Coronary artery (tissue), 2 donors: ENCODE data around the gene FGGY.

ENCODE experiments used
- DNase-seq: peaks from one replicate; pipeline ENCODE4 v3.0.0-alpha.2; 2017; ENCODE audit warnings: low spot score
- H3K27ac ChIP-seq, 2 donors: fragments of 200-600 bp; sonication (generic); one replicate each; pipeline ENCODE4 v1.5.1; 2016 to 2019
- H3K4me3 ChIP-seq: fragments of 200-600 bp; sonication (generic); 2 replicates; pipeline ENCODE4 v1.5.1; 2016; ENCODE audit warnings: mild to moderate bottlenecking, moderate library complexity
- TF ChIP-seq, protein P1 (sequence below): fragments of 200-600 bp; sonication (generic); IDR thresholded peaks from one replicate; pipeline ENCODE4 v1.5.1; 2019; ENCODE audit warnings: antibody characterized with exemption

The FGGY gene

DNA sequence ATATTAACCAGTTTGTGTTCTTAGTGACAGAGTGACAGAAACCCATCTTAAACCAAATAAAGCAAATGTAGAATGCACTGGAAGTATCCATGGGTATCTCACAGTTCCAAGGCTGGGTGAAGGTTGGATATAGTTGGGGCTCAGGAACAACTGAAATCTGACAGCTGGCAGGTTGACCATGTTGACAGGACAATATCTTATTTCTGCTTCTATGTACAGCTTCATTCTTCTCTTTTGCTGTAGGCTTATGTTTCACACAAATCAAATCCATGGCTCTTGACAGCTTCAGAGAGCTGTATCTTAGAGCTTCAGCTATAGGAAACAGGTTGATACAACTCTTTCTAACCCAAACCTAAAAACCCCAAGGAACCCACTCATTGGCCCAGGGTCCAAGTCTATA is 34.3 kb upstream of the FGGY start:
- TF ChIP-seq, protein P1, sequence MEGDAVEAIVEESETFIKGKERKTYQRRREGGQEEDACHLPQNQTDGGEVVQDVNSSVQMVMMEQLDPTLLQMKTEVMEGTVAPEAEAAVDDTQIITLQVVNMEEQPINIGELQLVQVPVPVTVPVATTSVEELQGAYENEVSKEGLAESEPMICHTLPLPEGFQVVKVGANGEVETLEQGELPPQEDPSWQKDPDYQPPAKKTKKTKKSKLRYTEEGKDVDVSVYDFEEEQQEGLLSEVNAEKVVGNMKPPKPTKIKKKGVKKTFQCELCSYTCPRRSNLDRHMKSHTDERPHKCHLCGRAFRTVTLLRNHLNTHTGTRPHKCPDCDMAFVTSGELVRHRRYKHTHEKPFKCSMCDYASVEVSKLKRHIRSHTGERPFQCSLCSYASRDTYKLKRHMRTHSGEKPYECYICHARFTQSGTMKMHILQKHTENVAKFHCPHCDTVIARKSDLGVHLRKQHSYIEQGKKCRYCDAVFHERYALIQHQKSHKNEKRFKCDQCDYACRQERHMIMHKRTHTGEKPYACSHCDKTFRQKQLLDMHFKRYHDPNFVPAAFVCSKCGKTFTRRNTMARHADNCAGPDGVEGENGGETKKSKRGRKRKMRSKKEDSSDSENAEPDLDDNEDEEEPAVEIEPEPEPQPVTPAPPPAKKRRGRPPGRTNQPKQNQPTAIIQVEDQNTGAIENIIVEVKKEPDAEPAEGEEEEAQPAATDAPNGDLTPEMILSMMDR: no peak
- H3K27ac ChIP-seq: no peak overlapping the region
- no peak overlapping the region for H3K4me3 ChIP-seq
- no peak for DNase-seq

DNA sequence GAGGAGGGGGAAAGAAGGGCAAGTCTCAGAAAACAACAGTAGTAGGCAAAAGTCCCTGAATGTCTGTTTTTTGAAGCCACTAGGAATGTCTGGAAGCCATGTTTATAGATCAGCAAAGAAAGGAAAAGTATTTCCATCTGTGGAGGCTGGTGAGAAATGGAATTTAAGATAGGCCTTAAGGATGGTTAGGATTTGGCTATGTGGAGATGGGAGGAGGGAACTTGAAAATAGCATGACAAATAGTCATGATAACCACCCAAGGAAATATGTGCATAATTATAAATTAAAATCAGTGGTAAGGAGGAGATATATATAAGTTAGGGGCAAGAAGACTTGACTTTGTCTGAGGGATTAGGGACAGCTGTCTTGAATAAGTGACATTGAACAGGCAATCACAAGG is 33.8 kb upstream of the FGGY start:
- Histone ChIP-seq H3K27ac (no peak overlapping the region), H3K4me3 (no peak overlapping the region)
- TF ChIP-seq, protein P1: no peak
- DNase-seq: no peak

DNA sequence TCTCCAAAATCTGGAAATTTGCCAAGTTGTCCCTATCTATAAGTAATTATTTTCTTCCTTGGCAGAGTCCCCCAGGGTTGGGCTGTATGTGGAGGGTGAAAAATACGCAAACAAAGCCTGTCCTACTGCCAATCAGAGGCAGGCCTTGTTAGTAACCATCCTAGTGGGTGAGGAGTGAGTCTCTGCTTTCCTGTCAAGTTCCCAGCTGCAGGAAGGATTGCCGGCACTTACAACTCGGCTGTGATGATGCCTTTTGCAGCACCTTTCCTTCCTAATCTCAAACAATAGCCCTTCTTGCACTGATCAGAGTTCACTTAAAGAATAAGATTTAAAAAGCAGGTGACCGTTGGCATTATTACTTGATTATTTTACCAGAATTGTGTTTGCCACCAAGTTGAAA is 31.3 kb upstream of the FGGY start:
- TF ChIP-seq, protein P1: no peak
- no peak overlapping the region for H3K4me3 ChIP-seq
- DNase-seq: no peak
- no peak overlapping the region for H3K27ac ChIP-seq

DNA sequence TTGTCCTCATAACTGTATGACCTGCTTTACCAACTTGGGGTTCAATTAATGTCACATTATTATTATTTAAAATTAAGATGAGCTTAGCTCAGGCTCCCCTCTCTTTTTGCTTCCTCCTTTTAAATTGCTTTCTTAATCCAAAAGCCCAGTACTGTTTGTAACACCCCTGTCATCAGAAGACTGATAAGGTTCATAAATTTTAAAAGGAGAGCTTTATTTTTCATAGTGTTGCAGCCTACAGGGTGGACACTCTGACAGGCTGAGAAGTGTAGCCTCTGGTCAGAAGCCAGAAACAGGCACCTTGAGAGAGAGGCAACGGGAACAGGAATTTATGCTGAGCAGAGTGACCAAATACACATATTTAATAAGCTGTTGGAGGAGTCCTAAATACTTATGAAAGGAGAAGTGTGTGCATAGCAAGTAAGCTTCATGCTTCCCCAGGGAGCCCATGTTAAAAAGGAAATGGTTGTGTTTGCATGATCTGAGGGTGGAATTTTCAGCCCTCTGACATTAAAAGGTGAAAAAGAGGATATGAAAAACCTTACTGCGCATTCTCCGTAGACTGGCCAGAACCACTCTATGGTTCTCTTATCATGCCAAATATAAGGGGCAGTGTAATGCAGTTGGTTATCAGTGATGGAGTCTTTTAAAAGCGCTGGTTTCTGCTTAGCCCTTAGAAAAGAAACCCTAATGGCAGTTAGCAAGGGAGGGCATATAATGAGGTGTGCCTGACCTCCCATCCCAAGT is 30.5 kb upstream of the FGGY start:
- DNase-seq: no peak
- TF ChIP-seq, protein P1: no peak
- H3K4me3 ChIP-seq: no peak overlapping the region
- peak overlapping the region in 1 of 2 donors; percentile 53 for H3K27ac ChIP-seq

DNA sequence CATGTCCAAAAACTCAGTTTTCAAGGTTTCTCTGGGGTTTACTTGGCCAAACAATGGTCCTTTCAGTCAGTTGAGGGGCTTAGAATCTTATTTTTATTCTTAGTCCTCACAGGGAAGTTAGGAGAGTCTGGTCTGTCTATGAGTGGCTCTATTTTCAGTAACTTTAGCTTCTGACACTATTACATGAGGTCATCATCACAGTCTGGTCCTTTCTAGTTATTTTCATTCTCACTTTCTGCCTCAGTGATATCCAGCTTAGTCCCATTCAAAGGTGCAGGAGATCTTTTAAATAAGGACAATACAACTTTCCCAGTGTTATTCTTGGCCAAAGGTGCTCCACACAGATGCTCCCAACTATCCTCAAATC is 30.0 kb upstream of the FGGY start:
- peak overlapping the region in 1 of 2 donors; percentile 53 for H3K27ac ChIP-seq

DNA sequence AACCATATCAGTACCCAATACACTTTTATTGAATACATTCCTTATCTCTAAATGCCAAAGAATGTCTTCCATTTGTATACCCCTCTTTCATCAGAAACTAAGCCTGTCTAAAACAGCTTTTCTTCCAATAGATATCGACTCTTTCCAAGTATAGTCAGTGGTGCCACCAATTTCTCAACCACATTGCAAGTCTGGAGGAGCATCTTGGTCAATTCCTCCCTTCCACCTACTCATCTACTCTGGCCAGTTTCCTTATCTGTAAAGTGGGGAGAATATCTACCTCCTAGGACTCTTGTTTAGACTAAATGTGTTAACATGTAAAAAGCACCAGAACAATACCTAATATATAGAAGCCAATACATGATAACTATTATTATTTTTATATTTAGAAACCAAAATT is 28.5 kb upstream of the FGGY start:
- no peak for DNase-seq
- no peak overlapping the region for H3K4me3 ChIP-seq
- TF ChIP-seq, protein P1: no peak
- no peak overlapping the region for H3K27ac ChIP-seq

More for the DNA sequence above, 30.0 kb upstream of the FGGY start:
- TF ChIP-seq, protein P1: no peak
- DNase-seq: no peak
- no peak overlapping the region for H3K4me3 ChIP-seq

DNA sequence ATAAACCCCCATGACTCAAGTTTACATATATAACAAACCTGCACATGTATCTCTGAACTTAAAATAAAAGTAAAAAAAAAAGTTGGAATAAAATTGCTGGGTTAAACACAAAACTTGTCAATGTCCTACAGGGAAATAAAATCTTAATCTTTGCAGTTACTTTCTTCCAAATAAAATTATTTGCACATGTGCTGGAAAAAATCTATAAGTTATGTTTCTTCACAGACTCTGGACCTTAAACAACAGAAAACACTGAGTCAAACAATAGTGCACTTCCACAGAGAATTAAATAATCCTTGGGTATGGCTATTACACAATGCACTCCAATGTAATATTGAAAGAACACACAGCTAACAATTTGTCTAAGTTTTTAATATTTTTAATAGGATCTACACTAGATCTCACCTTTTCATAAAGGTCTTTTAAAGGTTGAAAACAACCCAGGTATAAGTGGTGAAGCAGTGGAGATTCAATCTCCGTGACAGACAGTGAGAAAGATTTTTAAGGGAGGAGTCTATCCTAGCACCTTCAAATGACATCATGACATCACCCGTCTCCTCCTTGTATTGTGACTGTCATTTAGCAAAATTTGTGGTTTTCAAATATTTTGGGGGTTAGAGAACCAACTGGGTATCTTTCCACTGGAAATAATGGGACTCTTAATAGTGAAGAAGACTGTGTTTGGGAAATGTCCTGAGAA is 25.2 kb upstream of the FGGY start:
- Histone ChIP-seq H3K27ac (no peak overlapping the region), H3K4me3 (no peak overlapping the region)
- TF ChIP-seq, protein P1: no peak
- DNase-seq: no peak
